Activated effector memory CD4-positive, alpha-beta T cell treated with Interleukin-2 at 50 U/mL for 16 hours (primary cell): ENCODE data around the gene PROCA1.

Experiments used
- DNase-seq: peaks from one replicate; pipeline ENCODE4 v3.0.0-alpha.2; 2020

PROCA1 gene, protein sequence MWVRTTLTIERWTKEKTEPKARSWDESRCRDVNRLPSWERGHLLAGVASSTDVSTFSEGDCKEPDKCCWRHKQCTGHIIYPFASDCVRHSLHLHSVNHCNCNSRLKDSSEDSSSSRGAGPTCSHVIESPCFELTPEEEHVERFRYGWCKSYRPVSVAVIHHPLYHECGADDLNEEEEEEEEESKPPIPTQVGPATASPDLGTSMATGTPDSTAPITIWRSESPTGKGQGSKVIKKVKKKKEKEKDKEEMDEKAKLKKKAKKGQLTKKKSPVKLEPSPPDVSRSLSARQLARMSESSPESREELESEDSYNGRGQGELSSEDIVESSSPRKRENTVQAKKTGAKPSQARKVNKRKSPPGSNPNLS

DNA sequence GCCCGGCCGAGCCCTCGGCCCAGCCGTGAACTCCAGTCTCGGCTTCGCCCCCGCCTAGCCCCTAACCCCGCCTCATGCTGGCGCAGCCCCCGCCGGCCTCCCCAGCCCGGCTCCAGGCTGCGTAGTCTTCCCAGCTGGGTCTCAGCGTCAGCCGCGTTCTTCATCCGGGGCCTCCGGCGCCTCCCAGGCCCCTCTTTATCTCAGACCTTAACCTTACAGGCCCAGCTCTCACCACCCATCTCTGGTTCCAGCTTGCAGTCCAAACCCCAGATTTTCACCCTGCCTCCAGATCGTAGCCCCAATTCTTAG, at the start of gene PROCA1:
TSS of gene PROCA1 (minus strand) at position 166 of the 309 bp plus-strand sequence. CDS start 228 bp downstream, outside the sequence.
- DNase-seq, result no peak

DNA sequence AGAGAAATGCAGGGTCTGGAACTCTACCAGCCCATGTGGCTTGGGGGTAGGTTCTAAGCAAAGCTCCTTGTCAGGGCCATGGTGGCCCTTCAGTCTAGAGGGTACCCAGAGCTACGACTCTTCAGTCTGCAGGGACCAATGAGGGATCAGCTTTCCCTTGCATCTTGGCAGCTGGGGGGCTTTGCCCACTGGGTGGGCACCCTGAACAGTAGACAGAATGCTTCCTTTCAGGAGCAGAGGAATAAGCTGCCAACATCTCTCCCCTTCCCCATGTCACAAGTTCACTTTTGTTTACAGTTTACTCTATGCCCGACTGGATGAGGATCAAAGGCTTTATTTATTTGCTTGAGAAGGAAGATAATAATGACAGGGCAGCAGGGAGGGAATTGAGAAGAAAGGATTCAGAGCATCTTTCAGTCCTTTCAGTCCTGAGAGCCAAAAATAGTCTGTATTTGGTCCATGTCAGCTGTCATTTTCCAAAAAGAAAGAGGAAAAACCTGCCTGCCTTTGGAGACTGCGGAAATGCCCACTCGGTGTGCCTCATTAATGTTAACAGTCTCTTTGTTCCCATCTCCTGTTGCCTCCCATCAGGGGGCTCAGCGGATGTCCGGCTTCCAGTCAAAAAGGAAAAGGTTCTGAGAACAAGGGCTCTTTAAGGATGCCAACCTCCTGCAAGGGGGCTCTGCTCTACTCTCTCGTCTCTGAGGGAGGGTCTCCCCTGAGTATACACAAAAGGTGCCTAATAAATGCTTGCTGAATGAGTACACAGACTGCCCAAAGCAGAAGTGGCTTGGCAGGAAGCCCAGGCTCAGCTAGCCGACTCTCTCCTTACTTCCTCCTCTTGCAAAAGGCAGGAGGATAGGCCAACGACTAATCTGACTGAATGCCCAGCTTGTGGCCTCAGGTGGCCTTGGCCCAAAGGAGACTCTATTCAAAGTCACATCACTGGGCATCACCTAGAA, 49.2 kb upstream of the PROCA1 start:
- no peak for DNase-seq

DNA sequence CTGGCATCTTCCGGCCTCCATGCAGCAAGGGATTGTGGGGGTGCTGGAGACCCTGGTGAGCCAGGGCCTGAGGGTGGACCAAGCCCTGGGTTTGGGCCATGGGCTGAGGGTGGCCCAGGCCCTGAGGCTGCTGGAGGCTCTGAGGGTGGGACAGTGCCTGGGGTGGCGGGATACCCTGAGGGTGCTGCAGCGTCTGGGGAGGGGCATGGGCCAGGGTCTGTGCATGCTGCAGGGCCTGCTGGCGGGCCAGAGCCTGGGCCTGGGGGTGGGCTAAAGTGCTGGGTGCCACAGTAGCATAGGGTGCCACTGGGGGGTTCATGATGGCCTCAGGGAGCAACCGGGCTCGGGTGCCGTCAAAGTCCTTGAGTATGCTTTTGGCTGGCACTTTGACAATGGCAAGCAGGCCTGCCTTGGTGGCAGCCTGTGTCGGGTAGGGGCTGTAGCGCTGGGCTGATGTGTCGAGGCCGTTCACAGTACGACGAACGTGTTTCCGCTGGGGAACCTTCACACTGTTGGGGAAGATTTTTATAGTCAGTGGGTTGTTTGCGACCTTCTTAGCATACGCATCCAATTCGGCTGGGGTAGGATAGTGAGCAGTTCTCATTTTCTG, 47.7 kb upstream of the PROCA1 start:
- no peak for DNase-seq

- no peak for DNase-seq
Observed at GRCh38 chr17:28758411-28759121, 46.9 kb upstream of the PROCA1 start.

- DNase-seq, result no peak
Observed at GRCh38 chr17:28756049-28756804, 44.5 kb upstream of the PROCA1 start.

DNA sequence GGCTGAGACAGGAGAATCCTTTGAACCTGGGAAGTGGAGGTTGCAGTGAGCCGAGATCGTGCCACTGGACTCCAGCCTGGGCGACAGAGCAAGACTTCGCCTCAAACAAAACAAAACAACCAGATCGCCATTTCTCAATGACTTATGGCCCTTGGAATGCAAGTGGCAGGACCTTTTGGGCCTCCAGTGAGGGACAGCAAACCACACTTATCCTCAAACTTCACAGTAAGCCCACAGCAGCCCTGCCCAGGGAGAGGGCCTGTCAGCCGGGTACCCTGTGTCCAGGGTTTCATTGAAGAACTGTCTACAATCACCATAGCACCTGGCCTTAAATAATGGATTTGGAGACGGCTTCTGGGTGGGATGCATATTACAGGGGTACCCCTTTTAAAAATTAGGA, 43.8 kb upstream of the PROCA1 start:
- no peak for DNase-seq

- no peak for DNase-seq
Observed at GRCh38 chr17:28751600-28752366, 40.1 kb upstream of the PROCA1 start.

DNA sequence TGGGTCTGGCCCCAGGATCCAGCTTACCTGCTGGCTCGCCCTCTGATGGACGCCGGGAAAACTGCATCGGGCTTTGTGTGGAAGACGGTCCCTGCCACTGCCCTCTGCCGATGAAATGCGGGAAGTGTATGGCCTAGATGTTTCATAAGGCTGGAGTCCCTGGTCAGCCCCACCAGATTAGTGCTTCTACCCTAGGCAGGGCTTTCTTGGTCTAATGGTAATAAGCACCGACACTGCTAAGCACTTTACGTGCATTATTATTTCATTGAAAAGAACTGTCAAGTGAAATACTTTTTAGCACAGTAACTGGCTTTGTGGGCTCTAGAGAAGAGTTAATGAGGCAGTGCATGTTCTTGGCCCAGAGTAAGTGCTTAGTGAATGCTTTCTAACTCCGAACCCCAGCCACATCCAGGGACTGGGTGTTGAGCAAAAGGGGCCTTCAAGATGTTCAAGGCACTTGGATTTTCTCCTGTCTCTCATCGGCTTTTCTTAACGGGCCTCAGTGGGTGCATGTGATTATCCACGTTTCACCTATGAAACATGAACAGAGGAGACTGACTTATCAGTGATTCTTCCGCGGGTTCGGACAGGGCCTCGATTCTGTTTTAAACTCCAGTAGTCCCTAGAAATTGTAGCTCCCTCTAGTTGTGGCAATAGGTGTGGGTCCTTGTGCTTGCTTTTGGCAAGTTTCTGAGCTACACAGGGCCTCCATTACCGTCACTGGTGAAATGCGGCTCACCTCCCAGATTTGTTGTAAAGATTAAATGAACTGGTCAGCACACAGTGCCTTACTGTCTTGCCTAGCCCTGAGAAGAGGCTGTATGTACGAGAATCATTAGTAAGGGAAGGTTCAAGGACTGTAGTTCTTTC, 38.7 kb upstream of the PROCA1 start:
- peak; percentile 77 for DNase-seq

DNA sequence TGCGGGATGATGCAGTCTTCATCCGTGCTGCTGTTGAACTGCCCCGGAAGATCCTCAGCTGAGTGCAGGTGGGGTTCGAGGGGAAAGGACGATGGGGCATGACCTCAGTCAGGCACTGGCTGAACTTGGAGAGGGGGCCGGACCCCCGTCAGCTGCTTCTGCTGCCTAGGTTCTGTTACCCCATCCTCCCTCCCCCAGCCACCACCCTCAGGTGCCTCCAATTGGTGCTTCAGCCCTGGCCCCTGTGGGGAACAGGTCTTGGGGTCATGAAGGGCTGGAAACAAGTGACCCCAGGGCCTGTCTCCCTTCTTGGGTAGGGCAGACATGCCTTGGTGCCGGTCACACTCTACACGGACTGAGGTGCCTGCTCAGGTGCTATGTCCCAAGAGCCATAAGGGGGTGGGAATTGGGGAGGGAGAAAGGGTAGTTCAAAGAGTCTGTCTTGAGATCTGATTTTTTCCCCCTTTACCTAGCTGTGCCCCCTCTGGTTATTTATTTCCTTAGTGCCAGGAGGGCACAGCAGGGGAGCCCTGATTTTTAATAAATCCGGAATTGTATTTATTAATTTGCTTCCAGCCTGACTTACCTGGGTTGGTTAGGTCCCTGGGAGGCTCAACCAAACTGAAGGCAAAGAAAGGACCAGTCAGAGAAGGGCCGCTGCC, 38.0 kb upstream of the PROCA1 start:
- no peak for DNase-seq

DNA sequence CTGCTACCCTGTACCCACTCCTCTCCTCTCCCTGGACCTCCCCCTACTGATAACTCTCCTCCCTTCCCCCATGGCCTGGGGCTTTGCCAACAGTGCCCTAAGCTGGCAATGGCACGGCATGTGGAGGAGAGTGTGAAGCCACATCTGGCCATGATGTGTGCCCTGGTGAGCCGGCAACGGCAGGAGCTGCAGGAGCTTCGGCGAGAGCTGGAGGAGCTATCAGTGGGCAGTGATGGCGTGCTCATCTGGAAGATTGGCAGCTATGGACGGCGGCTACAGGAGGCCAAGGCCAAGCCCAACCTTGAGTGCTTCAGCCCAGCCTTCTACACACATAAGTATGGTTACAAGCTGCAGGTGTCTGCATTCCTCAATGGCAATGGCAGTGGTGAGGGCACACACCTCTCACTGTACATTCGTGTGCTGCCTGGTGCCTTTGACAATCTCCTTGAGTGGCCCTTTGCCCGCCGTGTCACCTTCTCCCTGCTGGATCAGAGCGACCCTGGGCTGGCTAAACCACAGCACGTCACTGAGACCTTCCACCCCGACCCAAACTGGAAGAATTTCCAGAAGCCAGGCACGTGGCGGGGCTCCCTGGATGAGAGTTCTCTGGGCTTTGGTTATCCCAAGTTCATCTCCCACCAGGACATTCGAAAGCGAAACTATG, 37.3 kb upstream of the PROCA1 start:
- no peak for DNase-seq

- DNase-seq, result no peak
Observed at GRCh38 chr17:28747801-28748750, 36.4 kb upstream of the PROCA1 start.

- no peak for DNase-seq
Observed at GRCh38 chr17:28747051-28747691, 35.5 kb upstream of the PROCA1 start.

DNA sequence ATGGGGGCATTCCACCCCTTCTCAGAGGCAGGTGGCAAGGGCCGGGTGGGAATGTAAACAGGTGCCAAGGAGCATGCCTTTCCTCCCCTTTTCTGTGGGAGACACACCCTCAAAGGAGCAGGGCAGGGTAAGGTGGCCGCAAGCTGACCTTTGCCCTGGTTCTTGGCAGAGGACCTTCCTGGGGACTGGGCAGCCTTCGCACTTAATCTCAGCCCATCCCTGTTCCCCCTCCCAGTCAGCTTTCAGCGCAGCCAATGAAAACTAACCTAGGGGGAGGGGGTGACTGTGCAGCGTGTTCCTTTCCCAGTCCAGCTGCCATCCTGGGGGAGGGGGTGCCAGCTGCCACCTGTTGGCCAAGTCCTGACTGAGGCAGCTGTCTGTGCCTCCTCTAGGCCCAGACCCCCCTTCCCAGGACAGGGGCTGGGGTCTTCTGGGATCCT, 34.9 kb upstream of the PROCA1 start:
- no peak for DNase-seq

DNA sequence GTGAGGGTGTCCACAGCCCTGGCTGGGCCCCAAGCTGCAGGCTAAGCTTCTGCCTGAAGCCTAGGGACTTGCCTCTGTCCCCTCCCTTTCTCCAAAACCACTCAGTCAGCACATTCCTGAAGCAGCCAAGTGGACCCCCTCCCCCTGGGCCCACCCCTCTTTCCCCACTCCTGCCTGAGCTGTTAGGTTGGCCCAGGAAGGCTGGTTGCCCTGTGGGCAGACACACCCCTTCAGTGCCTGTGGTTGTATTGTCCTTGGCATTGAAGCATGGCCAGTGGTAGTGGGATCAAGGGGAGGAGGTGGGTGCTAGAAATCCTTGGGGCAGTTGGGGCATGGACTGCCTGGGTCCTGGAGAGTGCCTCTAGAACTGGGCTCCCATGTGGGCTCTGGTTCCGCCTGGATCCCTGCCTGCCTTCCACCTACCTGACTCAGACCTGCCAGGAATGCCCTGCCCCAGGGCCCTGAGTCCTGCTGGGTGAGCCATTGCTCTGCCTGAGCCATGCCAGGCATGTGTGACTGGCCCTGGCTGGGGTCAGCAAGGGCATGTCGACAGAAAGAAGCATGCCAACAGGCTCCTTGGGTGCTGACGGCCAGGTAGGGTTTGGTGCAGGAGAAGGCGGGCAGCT, 34.2 kb upstream of the PROCA1 start:
- DNase-seq, result no peak

DNA sequence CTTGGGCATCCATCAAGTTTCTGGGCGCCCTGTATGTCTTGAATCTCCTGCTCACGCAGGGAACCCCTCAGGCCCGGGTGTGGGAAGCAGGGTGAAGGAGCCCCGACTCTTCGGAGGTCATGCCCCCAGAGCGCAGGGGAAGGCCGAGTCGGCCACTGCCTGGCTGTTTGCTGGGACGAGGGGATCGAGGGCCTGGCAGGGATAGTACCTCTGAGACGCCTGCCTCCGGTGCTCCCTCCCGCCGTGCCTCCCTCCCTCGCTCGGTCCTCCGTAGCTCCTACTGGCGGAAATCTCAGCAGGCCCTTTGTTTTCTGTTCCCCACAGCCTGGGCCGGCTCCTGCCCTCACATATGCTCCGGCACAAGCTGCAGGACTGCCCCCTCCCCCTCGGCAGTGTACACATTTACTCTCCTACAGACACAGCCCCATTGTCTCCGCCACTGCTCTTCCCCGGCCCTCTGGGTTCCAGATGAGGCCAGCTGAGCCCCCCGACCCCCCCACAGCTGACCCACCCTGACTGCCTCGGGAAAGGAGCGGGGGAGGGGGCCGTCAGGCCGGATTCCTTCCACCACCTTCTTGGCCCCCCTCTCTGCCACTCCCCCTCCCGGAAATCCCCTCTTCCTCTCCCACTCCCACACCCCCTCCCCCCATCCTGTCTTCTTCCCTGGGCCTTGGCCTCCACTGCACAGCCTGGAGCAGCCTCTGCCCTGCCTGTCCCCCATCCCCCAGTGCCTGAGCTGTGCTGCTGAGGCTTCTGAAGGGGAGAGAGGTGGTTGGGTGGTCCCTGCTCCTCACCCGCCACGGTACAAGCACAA, 33.5 kb upstream of the PROCA1 start:
- DNase-seq, result no peak
